H9 (cell line): ENCODE measurements around the gene JARID2. TPM values are rescaled to one million over a fixed set of nuclear protein-coding genes. Genes with fewer than 3 reads are reported as not detected.

Experiments
- DNase-seq: peaks from one replicate; pipeline ENCODE4 v3.0.0-alpha.2; 2017
- H2AFZ ChIP-seq: one replicate; pipeline ENCODE4 v1.6.1; 2013; ENCODE audit warnings: mild to moderate bottlenecking, low read length, control low read depth, moderate library complexity
- H2AK5ac ChIP-seq: 2 replicates; pipeline ENCODE4 v1.6.1; 2013; ENCODE audit warnings: low read length, control low read depth, mixed read lengths; ENCODE audit not compliant: insufficient read length
- H2BK120ac ChIP-seq: one replicate; pipeline ENCODE4 v1.6.1; 2013; ENCODE audit warnings: low read depth, mild to moderate bottlenecking, low read length, control low read depth, inconsistent platforms; ENCODE audit not compliant: poor library complexity, severe bottlenecking
- H2BK12ac ChIP-seq: 2 replicates; pipeline ENCODE4 v1.6.1; 2013; ENCODE audit warnings: low read length, control low read depth, mixed read lengths, low read depth; ENCODE audit not compliant: insufficient read length
- H2BK15ac ChIP-seq: 2 replicates; pipeline ENCODE4 v1.6.1; 2013; ENCODE audit warnings: low read depth, low read length, control low read depth
- H2BK20ac ChIP-seq: one replicate; pipeline ENCODE4 v1.6.1; 2013; ENCODE audit warnings: low read depth, mild to moderate bottlenecking, low read length, control low read depth, inconsistent platforms; ENCODE audit not compliant: poor library complexity, severe bottlenecking
- H2BK5ac ChIP-seq: 2 replicates; pipeline ENCODE4 v1.6.1; 2013; ENCODE audit warnings: low read length, control low read depth, mixed read lengths; ENCODE audit not compliant: insufficient read length
- H3K14ac ChIP-seq: 2 replicates; pipeline ENCODE4 v1.6.1; 2013; ENCODE audit warnings: low read length, control low read depth; ENCODE audit not compliant: insufficient read depth
- H3K18ac ChIP-seq: 2 replicates; pipeline ENCODE4 v1.6.1; 2013; ENCODE audit warnings: low read depth, mild to moderate bottlenecking, mixed read lengths, low read length, control low read depth; ENCODE audit not compliant: insufficient read length
- H3K23ac ChIP-seq: 2 replicates; pipeline ENCODE4 v1.6.1; 2013; ENCODE audit warnings: low read length, control low read depth, mixed read lengths, low read depth; ENCODE audit not compliant: insufficient read length
- H3K23me2 ChIP-seq: 2 replicates; pipeline ENCODE4 v1.6.1; 2013; ENCODE audit warnings: low read depth, mild to moderate bottlenecking, mixed read lengths, low read length, control low read depth; ENCODE audit not compliant: insufficient read length, poor library complexity, severe bottlenecking
- H3K27ac ChIP-seq: 2 replicates; pipeline ENCODE4 v1.5.1; 2013; ENCODE audit warnings: low read length, control low read depth, mixed read lengths, low read depth; ENCODE audit not compliant: insufficient read length
- H3K27me3 ChIP-seq: 2 replicates; pipeline ENCODE4 v1.6.1; 2013; ENCODE audit warnings: low read length, control low read depth, inconsistent platforms; ENCODE audit not compliant: insufficient read depth
- H3K4ac ChIP-seq: 2 replicates; pipeline ENCODE4 v1.6.1; 2013; ENCODE audit warnings: low read depth, mild to moderate bottlenecking, control low read depth, inconsistent platforms, low read length, moderate library complexity
- H3K4me1 ChIP-seq: 2 replicates; pipeline ENCODE4 v1.6.1; 2013; ENCODE audit warnings: low read length, control low read depth, inconsistent platforms; ENCODE audit not compliant: insufficient read depth
- H3K4me2 ChIP-seq: 2 replicates; pipeline ENCODE4 v1.6.1; 2013; ENCODE audit warnings: low read length, control low read depth, mixed read lengths; ENCODE audit not compliant: insufficient read length, insufficient read depth
- H3K56ac ChIP-seq: 2 replicates; pipeline ENCODE4 v1.6.1; 2013; ENCODE audit warnings: low read depth, mild to moderate bottlenecking, mixed read lengths, low read length, control low read depth; ENCODE audit not compliant: insufficient read length
- H3K79me1 ChIP-seq: 2 replicates; pipeline ENCODE4 v1.6.1; 2013; ENCODE audit warnings: low read depth, mild to moderate bottlenecking, moderate library complexity, low read length, control low read depth, inconsistent platforms; ENCODE audit not compliant: insufficient read depth, poor library complexity, severe bottlenecking
- H3K79me2 ChIP-seq: 2 replicates; pipeline ENCODE4 v1.6.1; 2013; ENCODE audit warnings: low read length, control low read depth, inconsistent platforms; ENCODE audit not compliant: insufficient read depth
- H3K9ac ChIP-seq: 2 replicates; pipeline ENCODE4 v1.6.1; 2013; ENCODE audit warnings: low read length, control low read depth, mixed read lengths; ENCODE audit not compliant: insufficient read length; ENCODE audit errors: extremely low read depth
- H3K9me3 ChIP-seq: one replicate; pipeline ENCODE4 v1.6.1; 2013; ENCODE audit warnings: low read depth, low read length, inconsistent platforms; ENCODE audit not compliant: control insufficient read depth
- H3T11ph ChIP-seq: one replicate; pipeline ENCODE4 v1.6.1; 2013; ENCODE audit warnings: mild to moderate bottlenecking, low read length, control low read depth, inconsistent platforms
- H4K20me1 ChIP-seq: one replicate; pipeline ENCODE4 v1.6.1; 2013; ENCODE audit not compliant: control insufficient read depth, insufficient read length, insufficient read depth
- H4K5ac ChIP-seq: 2 replicates; pipeline ENCODE4 v1.6.1; 2013; ENCODE audit warnings: low read depth, mild to moderate bottlenecking, mixed read lengths, low read length, control low read depth; ENCODE audit not compliant: insufficient read length
- H4K8ac ChIP-seq: replicated peaks from 2 replicates; pipeline ENCODE4 v1.6.1; 2013; ENCODE audit warnings: low read length, control low read depth, mixed read lengths, low read depth; ENCODE audit not compliant: insufficient read length
- H4K91ac ChIP-seq: 2 replicates; pipeline ENCODE4 v1.6.1; 2013; ENCODE audit warnings: low read depth, mild to moderate bottlenecking, moderate library complexity, mixed read lengths, low read length, control low read depth; ENCODE audit not compliant: insufficient read length
- H3K27ac Mint-ChIP-seq, 3 experiments: 2 replicates in 2 of 3; 3 replicates in 1 of 3; pipeline ENCODE4 v1.8.0; 2020 to 2021; ENCODE audit warnings: mixed read lengths in 3 of 3, mild to moderate bottlenecking in 1 of 3, moderate library complexity in 1 of 3
- H3K27me3 Mint-ChIP-seq: 2 replicates; pipeline ENCODE4 v1.8.0; 2021; ENCODE audit warnings: low read depth, mild to moderate bottlenecking, moderate library complexity, mixed read lengths
- H3K36me3 Mint-ChIP-seq, 3 experiments: 2 replicates in 2 of 3; 3 replicates in 1 of 3; pipeline ENCODE4 v1.8.0; 2020 to 2021; ENCODE audit warnings: low read depth in 3 of 3, mixed read lengths in 3 of 3; ENCODE audit not compliant: insufficient read depth in 1 of 3
- H3K4me1 Mint-ChIP-seq, 2 experiments: 2 replicates each; pipeline ENCODE4 v1.8.0; 2020; ENCODE audit warnings: mixed read lengths in 2 of 2
- H3K4me3 Mint-ChIP-seq, 2 experiments: 2 replicates in 1 of 2; 3 replicates in 1 of 2; pipeline ENCODE4 v1.8.0; 2020 to 2021; ENCODE audit warnings: mild to moderate bottlenecking in 2 of 2, mixed read lengths in 2 of 2, moderate library complexity in 1 of 2
- H3K9me3 Mint-ChIP-seq, 2 experiments: 2 replicates in 1 of 2; 3 replicates in 1 of 2; pipeline ENCODE4 v1.8.0; 2020; ENCODE audit warnings: mild to moderate bottlenecking in 2 of 2, mixed read lengths in 2 of 2, moderate library complexity in 1 of 2
- CTCF ChIP-seq: fragments of 200-600 bp; sonication (generic); conservative IDR thresholded peaks from 3 replicates; pipeline ENCODE4 v1.8.0; 2021; ENCODE audit warnings: antibody characterized with exemption, mild to moderate bottlenecking
- WGBS: extraction: QIAGEN DNeasy Blood & Tissue Kit; methylation state at CpG from one replicate; pipeline ENCODE4 v1.1.7; 2013; ENCODE audit warnings: missing lambda C conversion rate, low lambda C conversion rate, mixed read lengths; ENCODE audit not compliant: insufficient read length; ENCODE audit errors: extremely low coverage; 5-methylcytosine and 5-hydroxymethylcytosine counted together
- total RNA-seq: library from RNA; stranded (reverse); gene quantifications from 2 replicates; pipeline ENCODE4 v1.2.1, GENCODE V29; 2021

Gene JARID2
- total RNA-seq, 1 experiment from 2014 or later = 174 TPM

DNA sequence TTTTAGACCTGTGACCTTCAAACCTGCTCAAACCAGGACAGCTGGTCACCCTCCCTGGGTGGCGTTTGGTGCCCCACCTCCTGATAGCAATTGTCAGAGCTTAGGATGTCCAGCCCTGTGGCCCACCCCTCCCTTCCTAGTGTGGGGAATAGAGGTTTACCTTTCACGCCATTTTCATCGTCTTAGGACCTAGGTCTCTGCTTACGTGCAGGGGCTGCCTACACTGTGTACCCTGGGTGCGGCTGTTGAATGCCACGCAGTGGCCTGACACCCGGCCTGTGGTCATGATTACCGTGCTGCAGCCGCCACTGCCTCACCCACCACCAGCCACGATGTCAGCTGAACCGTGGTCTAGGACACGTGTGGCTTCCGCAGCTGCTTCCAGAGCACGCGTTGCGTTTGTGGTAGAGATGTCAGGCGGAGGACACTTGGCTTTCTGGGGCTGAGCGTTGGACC, 259.6 kb downstream of the JARID2 start:
- H3K79me2 ChIP-seq = peaks cover 16% of the 10 kb centered on the region; the same call in 1 of the 2 replicates
- no peak overlapping the region for H2AFZ ChIP-seq
- H3K23me2 ChIP-seq = no peaks in the 10 kb centered on the region
- no peak overlapping the region for H4K8ac ChIP-seq
- H2BK20ac ChIP-seq = no peak overlapping the region
- peaks cover 3% of the 10 kb centered on the region for H4K20me1 ChIP-seq
- no peak overlapping the region for H4K5ac ChIP-seq
- H3K56ac ChIP-seq = no peak overlapping the region
- H3K27me3 ChIP-seq = no peaks in the 10 kb centered on the region
- H2BK5ac ChIP-seq = no peak overlapping the region
- H3K9me3 Mint-ChIP-seq = no peaks in the 10 kb centered on the region
- peaks cover 1% of the 10 kb centered on the region; the same call in 1 of the 2 replicates for H3K27me3 Mint-ChIP-seq
- no peak for TF ChIP-seq CTCF
- no peak overlapping the region for H3K27ac ChIP-seq
- no peak overlapping the region for H4K91ac ChIP-seq
- H3T11ph ChIP-seq = no peak overlapping the region
- H2BK12ac ChIP-seq = no peak overlapping the region
- peaks cover 33 to 35% of the 10 kb centered on the region in 2 experiments for H3K4me1 Mint-ChIP-seq
- H3K4me3 Mint-ChIP-seq = no peak overlapping the region
- H3K4me1 ChIP-seq = no peaks in the 10 kb centered on the region; the same call in 1 of the 2 replicates
- H3K18ac ChIP-seq = no peak overlapping the region
- no peak overlapping the region for H3K14ac ChIP-seq
- H2AK5ac ChIP-seq = no peak overlapping the region
- H3K27ac Mint-ChIP-seq = peak overlapping the region in 1 of 3 experiments; percentile 66; a peak in 1 of 7 replicates
- H3K9ac ChIP-seq = no peak overlapping the region
- H2BK120ac ChIP-seq = no peak overlapping the region
- WGBS = no CpG with 5 or more reads among the region's 18 CpGs
- peaks cover 6% of the 10 kb centered on the region for H3K79me1 ChIP-seq
- no peak for DNase-seq
- H3K4ac ChIP-seq = no peak overlapping the region
- no peak overlapping the region for H3K4me2 ChIP-seq
- no peak overlapping the region for H3K23ac ChIP-seq
- H3K36me3 Mint-ChIP-seq = peaks cover 77 to 98% (median 97%) of the 10 kb centered on the region in 3 experiments
- no peak overlapping the region for H2BK15ac ChIP-seq
- no peaks in the 10 kb centered on the region for H3K9me3 ChIP-seq
